Measurements from ENCODE around the gene ZNF385D.
A peak's percentile ranks its signal among the peaks of the same experiment; 100 is the strongest.

ZNF385D gene

GRCh38 chr3:21750831-21751391, at the start of gene ZNF385D:
Gene ZNF385D (minus strand): TSS chr3:21751210. CDS start chr3:21750916, 294 bp downstream.
- DNase-seq: no peak

DNA sequence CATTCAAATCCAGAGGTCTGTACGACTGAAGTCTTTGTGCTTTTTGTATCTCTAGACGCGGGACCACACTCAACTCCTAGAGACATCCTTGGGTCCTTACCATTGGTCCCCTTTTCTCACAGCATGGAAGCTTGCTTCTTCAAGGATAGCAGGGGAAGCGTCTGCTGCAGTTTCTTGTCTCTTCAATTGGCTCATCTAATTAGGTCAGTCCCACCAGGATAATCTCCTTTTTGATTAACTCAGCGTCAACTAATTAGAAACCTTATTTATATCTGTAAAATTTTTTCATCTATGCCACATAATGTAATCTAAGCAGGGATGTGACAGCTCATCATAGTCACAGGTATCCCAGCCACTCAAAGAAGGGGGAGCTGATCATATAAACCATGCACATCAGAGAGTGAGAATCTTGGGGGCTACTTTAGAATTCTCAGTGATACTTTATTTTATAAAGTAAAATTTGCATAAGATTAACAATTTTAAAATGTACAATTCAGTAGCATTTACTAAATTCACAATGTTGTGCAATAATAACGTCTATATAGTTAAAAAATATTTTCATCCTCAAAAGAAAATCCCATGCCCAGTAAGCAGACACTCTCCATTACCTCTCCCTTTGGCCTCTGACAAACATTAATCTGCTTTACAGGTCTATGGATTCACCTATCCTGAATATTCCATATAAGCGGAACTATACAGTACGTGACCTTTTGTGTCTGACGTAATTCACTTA, 47.5 kb upstream of the ZNF385D start:
- no peak for DNase-seq

- DNase-seq: no peak
Measured at GRCh38 chr3:21795921-21796320, 44.9 kb upstream of the ZNF385D start.

- DNase-seq: no peak
Measured at GRCh38 chr3:21795152-21795837, 44.3 kb upstream of the ZNF385D start.

- no peak for DNase-seq
Measured at GRCh38 chr3:21794291-21794690, 43.3 kb upstream of the ZNF385D start.

DNA sequence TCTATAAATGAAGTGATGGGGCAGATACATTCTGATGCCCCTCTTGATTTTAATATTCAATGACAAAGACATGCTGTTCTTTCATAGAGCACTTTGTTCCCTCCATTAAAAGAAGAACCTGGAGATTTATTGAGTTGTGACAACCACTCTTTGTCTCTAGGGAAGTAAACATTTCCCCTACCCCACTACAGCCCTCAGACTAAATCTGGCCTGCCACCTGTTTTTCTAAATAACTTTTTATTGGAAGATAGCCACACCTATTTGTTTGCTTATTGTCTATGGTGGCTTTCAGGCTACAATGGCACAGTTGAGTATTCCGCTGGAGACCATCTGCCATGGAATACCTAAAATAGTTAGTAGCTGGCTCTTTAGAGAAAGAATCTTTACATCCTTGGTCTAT, 41.2 kb upstream of the ZNF385D start:
- no peak for DNase-seq

- no peak for DNase-seq
Measured at GRCh38 chr3:21791356-21791755, 40.3 kb upstream of the ZNF385D start.

GRCh38 chr3:21790466-21790865, 39.5 kb upstream of the ZNF385D start:
- no peak for DNase-seq

DNA sequence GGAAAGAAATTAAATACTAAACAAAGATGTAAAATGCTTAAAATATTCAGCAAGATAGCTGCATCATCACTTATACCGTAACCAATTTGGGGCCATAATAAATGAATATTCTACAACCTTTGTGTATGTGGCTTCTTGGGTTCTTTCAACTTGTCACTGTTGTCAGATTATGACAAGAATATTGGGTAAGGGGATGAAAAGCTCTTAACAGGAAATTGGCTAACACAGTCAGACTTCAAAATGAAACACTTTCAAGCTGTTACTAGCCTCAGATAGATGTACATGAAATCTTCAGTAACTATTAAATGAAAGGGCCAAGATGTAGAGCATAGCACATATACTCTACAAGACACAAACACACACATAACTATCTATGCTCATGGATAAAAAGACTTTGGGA, 38.7 kb upstream of the ZNF385D start:
- no peak for DNase-seq

- DNase-seq: no peak
Measured at GRCh38 chr3:21786438-21786797, 35.4 kb upstream of the ZNF385D start.

DNA sequence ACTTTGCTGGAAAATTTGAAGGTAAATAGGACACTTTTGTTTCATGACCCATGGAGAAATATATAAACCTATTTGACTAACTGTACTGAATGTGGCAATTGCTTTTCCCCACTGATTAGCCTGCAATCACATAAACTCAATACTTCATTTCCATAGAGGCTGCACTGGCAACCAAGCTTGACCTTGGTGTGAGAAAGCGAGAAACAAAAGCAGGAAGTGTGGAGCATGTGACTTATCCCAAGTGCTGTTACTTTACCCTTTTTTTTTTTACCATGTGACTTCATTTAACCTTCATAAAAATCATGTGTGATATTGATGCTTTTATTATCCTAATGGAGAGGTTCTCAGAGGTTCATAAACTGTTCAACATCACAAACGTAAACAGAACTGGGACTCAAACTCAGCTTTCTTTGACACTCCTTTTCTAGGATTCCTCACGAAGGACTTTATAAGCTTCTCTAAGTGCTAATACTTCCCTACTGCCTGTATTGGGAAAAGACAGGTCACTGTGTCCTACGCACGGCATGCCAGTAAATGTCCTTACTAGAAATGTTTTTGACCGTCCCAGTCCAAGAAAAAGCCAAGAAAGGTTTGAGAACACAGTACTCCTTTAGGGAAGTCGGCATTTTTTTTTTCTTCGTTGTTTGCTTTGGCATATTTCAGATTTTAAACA, 34.9 kb upstream of the ZNF385D start:
- no peak for DNase-seq

- no peak for DNase-seq
Measured at GRCh38 chr3:21783839-21784238, 32.8 kb upstream of the ZNF385D start.

- no peak for DNase-seq
Measured at GRCh38 chr3:21781355-21781754, 30.3 kb upstream of the ZNF385D start.

DNA sequence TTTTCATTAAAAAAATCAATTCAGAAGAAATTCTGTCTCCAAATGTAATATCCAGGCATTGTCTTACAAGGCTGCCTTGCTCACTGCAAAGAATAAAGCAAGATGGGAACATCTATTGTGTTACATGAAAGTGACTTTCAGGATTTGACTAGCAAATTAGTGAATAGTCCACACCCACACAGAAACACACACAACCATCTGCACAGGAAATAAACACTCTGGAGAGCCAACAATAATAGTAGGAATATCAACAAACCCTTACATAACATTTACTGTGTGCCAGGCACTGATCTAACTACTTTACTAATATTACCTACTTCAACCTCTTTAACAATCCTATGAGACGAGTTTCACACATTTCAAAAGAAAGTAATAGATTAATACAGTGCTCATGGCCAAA, 28.9 kb upstream of the ZNF385D start:
- no peak for DNase-seq

DNA sequence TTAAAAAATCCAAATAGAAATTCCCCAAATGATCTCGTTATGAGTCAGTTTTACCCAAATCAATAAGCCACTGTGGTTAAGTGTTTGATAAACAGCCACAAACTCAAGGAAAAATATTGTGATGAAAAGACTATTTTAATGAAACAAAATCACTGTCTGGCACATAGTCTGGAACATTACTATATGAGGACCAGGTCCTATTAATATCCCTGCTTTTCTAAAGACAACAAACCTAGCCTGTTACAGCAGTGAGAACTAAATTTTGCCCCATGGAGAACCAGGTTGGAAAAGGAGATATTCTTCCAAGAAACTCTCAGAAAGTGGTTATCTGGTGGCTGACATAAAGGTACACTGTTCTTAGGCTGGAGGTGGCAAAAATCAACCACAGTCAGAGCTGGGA, 27.7 kb upstream of the ZNF385D start:
- no peak for DNase-seq

DNA sequence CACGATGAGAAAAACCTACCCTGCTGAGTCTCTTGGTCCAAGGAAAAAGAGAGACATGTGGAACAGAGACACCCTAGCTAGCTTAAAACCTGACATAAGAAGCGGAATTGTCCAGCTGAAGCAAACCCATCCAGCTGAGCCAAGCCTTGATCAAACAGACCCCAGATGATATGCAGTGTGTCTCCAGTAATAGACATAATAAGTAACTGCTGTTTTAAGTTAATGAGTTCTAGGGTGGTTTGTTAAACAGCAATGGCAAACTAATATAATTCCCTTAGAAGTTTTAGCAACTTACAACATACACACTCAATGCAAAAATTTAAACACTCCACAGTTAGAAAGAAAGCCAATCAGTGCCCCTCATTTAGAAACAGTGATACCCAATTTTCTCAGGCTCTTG, 26.8 kb upstream of the ZNF385D start:
- DNase-seq: no peak

GRCh38 chr3:21766002-21766401, 15.0 kb upstream of the ZNF385D start:
- DNase-seq: no peak

GRCh38 chr3:21755896-21756295, 4.9 kb upstream of the ZNF385D start:
- DNase-seq: no peak

GRCh38 chr3:21754839-21755238, 3.8 kb upstream of the ZNF385D start:
- DNase-seq: no peak

- DNase-seq: peak; percentile 21
Measured at GRCh38 chr3:21752749-21753347, 1.8 kb upstream of the ZNF385D start.

GRCh38 chr3:21751886-21752285, 876 bp upstream of the ZNF385D start:
- no peak for DNase-seq

DNA sequence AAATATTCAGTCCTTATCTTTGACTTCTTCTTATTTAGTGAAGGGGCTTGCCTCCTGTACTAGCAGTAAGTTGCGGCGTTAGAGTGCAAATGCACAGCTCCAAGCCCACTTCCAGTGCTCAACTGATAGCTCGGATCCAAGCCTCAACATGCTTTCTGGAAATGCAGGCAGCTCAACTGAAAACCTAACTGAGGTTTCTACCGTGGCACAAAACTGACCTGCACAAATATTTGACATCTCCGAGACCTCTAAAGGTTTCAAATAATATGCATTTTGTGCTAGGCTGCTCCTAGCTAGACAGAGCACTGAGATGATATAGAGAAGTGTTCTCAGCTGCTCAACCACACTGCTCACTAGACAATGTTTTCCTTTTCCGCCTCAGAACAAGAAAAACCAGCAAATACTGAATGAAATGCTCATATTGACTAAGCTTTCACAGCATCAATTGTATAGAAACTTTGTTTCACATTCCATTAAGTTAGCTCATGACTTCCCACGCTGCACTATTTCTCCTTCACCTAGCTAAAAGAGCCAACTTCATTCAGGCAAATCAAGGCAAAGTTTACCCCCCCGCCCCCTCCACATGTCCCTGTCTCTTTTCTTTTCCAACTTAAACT, 822 bp downstream of the ZNF385D start:
- DNase-seq: no peak

DNA sequence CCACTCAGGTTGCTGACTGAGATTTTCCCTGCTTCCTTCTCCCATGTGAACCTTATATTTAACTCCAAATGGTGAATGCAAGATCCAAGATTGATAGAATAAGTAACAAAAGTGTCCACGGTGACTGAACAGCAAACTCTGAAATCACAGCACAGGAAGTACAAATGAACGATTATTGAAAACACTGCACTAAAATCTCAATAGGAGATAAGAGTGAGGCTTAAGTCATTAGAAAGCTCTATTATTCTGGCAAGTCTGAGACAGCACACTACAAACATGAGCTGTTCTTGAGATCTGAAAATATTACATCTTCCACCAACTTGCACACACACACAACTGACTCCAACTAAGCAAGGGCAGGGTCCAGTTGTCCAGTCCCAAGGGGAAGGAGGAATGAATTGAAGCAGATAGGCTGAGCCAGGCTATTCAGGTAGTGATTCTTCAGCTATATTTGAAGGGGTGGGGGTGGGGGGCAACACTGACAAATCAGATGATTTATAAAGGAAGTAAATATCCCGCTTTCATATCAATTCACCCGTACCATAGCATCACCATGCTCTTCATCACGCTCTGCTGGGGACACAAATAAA, 2.9 kb downstream of the ZNF385D start:
- no peak for DNase-seq
